SH-SY5Y (cell line): Measurements from ENCODE around the gene CRIP3.

ENCODE experiments used
- GATA2 ChIP-seq: IDR thresholded peaks from 2 replicates; pipeline ENCODE4 v1.6.1; 2011; ENCODE audit warnings: mild to moderate bottlenecking, low read depth, low read length
- GATA3 ChIP-seq: IDR thresholded peaks from 2 replicates; pipeline ENCODE4 v1.6.1; 2011; ENCODE audit warnings: low read depth, mild to moderate bottlenecking, low read length, moderate library complexity

GRCh38 chr6:43262780-43263313 is 45.8 kb downstream of the CRIP3 start:
- TF ChIP-seq GATA2, result no peak
- TF ChIP-seq GATA3, result no peak
